Neural cell (in vitro differentiated cells): Measurements from ENCODE around the gene FMNL1. TPM values are rescaled to one million over a fixed set of nuclear protein-coding genes. Genes with fewer than 3 reads are reported as not detected.
A peak's percentile ranks its signal among the peaks of the same experiment; 100 is the strongest.

Experiments
- H2AFZ ChIP-seq: fragments of 200-600, 300-800 bp; sonication (generic), shearing (Covaris generic); 2 replicates; pipeline ENCODE4 v1.6.0; 2014; ENCODE audit warnings: low read depth, mild to moderate bottlenecking, antibody characterized with exemption, low read length, moderate library complexity
- H3F3A ChIP-seq: fragments of 200-600 bp; shearing (Covaris generic); 2 replicates; pipeline ENCODE4 v1.6.1; 2016; ENCODE audit warnings: mild to moderate bottlenecking, moderate library complexity, mixed read lengths, antibody characterized with exemption, low read length; ENCODE audit not compliant: insufficient read depth, poor library complexity, severe bottlenecking
- H3K27ac ChIP-seq: fragments of 200-600, 300-800 bp; sonication (generic), shearing (Covaris generic); 2 replicates; pipeline ENCODE4 v1.5.1; 2014; ENCODE audit warnings: mild to moderate bottlenecking, low read length, moderate library complexity
- H3K27me3 ChIP-seq: fragments of 300-800, 200-600 bp; sonication (generic), shearing (Covaris generic); 2 replicates; pipeline ENCODE4 v1.6.0; 2014; ENCODE audit warnings: mild to moderate bottlenecking, low read depth, low read length, moderate library complexity; ENCODE audit not compliant: insufficient read depth
- H3K36me3 ChIP-seq: fragments of 300-800, 200-600 bp; sonication (generic), shearing (Covaris generic); 2 replicates; pipeline ENCODE4 v1.5.1; 2014; ENCODE audit warnings: mild to moderate bottlenecking, antibody characterized with exemption, low read length, moderate library complexity; ENCODE audit not compliant: insufficient read depth
- H3K4me2 ChIP-seq: fragments of 300-800, 200-600 bp; sonication (generic), shearing (Covaris generic); 2 replicates; pipeline ENCODE4 v1.6.0; 2014; ENCODE audit warnings: mild to moderate bottlenecking, low read length
- H3K4me3 ChIP-seq: fragments of 300-800, 200-600 bp; sonication (generic), shearing (Covaris generic); 2 replicates; pipeline ENCODE4 v1.5.1; 2014; ENCODE audit warnings: mild to moderate bottlenecking, low read length, moderate library complexity
- H3K79me2 ChIP-seq: fragments of 200-600 bp; shearing (Covaris generic); replicated peaks from 2 replicates; pipeline ENCODE4 v1.6.0; 2014; ENCODE audit warnings: mild to moderate bottlenecking, low read length, moderate library complexity; ENCODE audit not compliant: insufficient read depth
- H3K9ac ChIP-seq: fragments of 300-800, 200-600 bp; sonication (generic), shearing (Covaris generic); 2 replicates; pipeline ENCODE4 v1.6.1; 2016; ENCODE audit warnings: mild to moderate bottlenecking, low read length, mixed read lengths
- H3K9me2 ChIP-seq: fragments of 200-600 bp; shearing (Covaris generic); 2 replicates; pipeline ENCODE4 v1.6.1; 2016; ENCODE audit warnings: mild to moderate bottlenecking, low read length, mixed read lengths; ENCODE audit not compliant: insufficient read depth
- H3K9me3 ChIP-seq: fragments of 200-600, 300-800 bp; sonication (generic), shearing (Covaris generic); 2 replicates; pipeline ENCODE4 v1.6.1; 2016; ENCODE audit warnings: mild to moderate bottlenecking, mixed run types, low read length, moderate library complexity, mixed read lengths
- H4K20me1 ChIP-seq: fragments of 200-600 bp; shearing (Covaris generic); 2 replicates; pipeline ENCODE4 v1.6.1; 2016; ENCODE audit warnings: mild to moderate bottlenecking, mixed run types; ENCODE audit not compliant: insufficient read depth
- CTCF ChIP-seq: fragments of 450-650 bp; IDR thresholded peaks from 2 replicates; pipeline ENCODE4 v1.5.1; 2014; ENCODE audit warnings: antibody characterized with exemption, mild to moderate bottlenecking, moderate library complexity; ENCODE audit not compliant: poor library complexity, severe bottlenecking
- EP300 ChIP-seq: fragments of 450-650 bp; conservative IDR thresholded peaks from 2 replicates; pipeline ENCODE4 v1.6.1; 2014; ENCODE audit warnings: antibody characterized with exemption, mild to moderate bottlenecking, moderate library complexity; ENCODE audit not compliant: poor library complexity, severe bottlenecking
- EZH2 ChIP-seq: fragments of 200-600, 300-800 bp; shearing (Covaris generic), sonication (generic); IDR thresholded peaks from 2 replicates; pipeline ENCODE4 v1.6.1; 2014; ENCODE audit warnings: antibody characterized with exemption, low read length, borderline replicate concordance, mild to moderate bottlenecking; ENCODE audit not compliant: insufficient read depth, poor library complexity, severe bottlenecking
- MXI1 ChIP-seq: fragments of 450-650 bp; conservative IDR thresholded peaks from 2 replicates; pipeline ENCODE4 v1.6.1; 2014; ENCODE audit warnings: antibody characterized with exemption, mild to moderate bottlenecking; ENCODE audit not compliant: poor library complexity, severe bottlenecking
- POLR2AphosphoS5 ChIP-seq: IDR thresholded peaks from 2 replicates; pipeline ENCODE4 v1.6.1; 2012
- RAD21 ChIP-seq: fragments of 450-650 bp; conservative IDR thresholded peaks from 2 replicates; pipeline ENCODE4 v1.6.1; 2014; ENCODE audit warnings: antibody characterized with exemption, mild to moderate bottlenecking, moderate library complexity
- SMC3 ChIP-seq: fragments of 450-650 bp; conservative IDR thresholded peaks from 2 replicates; pipeline ENCODE4 v1.6.1; 2014; ENCODE audit warnings: antibody characterized with exemption, mild to moderate bottlenecking, moderate library complexity; ENCODE audit not compliant: poor library complexity
- TAF1 ChIP-seq: IDR thresholded peaks from 2 replicates; pipeline ENCODE4 v1.6.1; 2012; ENCODE audit warnings: low read depth
- polyA minus RNA-seq: library from RNA; depleted of rRNA, polyadenylated mRNA; stranded (reverse); fragments of >200 nt; gene quantifications from 2 replicates; pipeline ENCODE4 v1.2.3, GENCODE V29; 2014
- polyA plus RNA-seq: library from polyadenylated mRNA; depleted of rRNA; stranded (reverse); fragments of >200 nt; gene quantifications from 2 replicates; pipeline ENCODE4 v1.2.3, GENCODE V29; 2014
- TF ChIP-seq, protein P1 (sequence below): IDR thresholded peaks from 2 replicates; pipeline ENCODE4 v1.6.1; 2012; ENCODE audit warnings: borderline replicate concordance

Gene FMNL1, protein sequence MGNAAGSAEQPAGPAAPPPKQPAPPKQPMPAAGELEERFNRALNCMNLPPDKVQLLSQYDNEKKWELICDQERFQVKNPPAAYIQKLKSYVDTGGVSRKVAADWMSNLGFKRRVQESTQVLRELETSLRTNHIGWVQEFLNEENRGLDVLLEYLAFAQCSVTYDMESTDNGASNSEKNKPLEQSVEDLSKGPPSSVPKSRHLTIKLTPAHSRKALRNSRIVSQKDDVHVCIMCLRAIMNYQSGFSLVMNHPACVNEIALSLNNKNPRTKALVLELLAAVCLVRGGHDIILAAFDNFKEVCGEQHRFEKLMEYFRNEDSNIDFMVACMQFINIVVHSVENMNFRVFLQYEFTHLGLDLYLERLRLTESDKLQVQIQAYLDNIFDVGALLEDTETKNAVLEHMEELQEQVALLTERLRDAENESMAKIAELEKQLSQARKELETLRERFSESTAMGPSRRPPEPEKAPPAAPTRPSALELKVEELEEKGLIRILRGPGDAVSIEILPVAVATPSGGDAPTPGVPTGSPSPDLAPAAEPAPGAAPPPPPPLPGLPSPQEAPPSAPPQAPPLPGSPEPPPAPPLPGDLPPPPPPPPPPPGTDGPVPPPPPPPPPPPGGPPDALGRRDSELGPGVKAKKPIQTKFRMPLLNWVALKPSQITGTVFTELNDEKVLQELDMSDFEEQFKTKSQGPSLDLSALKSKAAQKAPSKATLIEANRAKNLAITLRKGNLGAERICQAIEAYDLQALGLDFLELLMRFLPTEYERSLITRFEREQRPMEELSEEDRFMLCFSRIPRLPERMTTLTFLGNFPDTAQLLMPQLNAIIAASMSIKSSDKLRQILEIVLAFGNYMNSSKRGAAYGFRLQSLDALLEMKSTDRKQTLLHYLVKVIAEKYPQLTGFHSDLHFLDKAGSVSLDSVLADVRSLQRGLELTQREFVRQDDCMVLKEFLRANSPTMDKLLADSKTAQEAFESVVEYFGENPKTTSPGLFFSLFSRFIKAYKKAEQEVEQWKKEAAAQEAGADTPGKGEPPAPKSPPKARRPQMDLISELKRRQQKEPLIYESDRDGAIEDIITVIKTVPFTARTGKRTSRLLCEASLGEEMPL
- polyA plus RNA-seq (3.8 and 5.6 TPM in 2 replicates), polyA minus RNA-seq (5.8 and 6.6 TPM in 2 replicates)

DNA sequence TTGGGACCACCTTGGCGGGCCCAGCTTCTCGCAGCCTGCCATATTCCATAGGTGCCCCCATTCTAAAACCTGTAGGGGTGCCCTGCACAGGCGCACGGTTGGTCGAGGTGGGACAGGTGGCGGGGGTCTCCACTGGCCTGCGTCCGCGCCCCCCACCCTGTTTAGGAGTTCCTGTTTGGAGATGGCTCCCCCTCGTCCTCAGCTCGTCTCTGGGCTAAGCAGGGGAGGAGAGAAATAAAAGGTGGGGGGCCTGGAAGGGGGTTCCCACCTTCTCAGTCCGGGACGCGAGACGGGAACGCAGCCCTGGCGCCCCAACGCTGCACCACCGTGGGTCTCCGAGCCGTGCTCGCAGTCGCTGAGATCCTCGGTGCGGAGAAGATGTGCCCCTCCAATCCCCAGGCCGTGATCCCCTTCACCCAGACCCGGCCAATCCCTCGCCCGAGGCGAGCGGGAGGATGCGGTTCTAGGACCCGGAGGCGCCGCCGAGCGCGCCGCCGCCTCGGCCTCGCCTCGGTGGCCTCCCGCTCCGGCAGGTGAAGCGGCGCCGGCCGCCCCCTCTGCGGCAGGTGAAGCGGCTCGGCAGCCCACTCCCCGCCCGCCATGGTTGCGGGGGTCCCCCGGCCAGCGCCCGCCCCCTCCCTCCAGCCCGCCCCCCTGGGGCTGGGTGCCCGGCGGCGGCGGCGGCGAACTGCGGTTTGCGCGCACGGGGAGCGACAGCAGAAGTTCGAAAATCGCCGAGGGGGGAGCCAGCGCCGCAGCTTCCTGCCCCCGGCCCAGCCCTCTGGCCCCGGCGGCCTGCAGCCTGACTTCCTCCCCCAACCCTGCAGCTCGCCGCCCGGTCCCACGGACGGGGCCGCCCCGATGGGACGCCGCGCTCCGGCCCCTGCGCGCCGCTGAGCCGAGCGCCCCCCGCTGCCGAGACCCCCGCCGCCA, at the start of gene FMNL1:
Gene FMNL1 (plus strand): TSS at position 805 of the 933 bp plus-strand sequence. CDS start 240 bp downstream, outside the sequence.
- Histone ChIP-seq H3K27me3 (peaks cover 42% of the 10 kb centered on the region), H3K9ac (peak within 1 kb of the TSS; percentile 68), H3F3A (no peaks in the 10 kb centered on the region), H3K27ac (no peak within 1 kb of the TSS), H3K36me3 (no peaks in the 10 kb centered on the region), H3K4me2 (peak within 1 kb of the TSS; percentile 65), H4K20me1 (no peaks in the 10 kb centered on the region), H2AFZ (peak within 1 kb of the TSS; percentile 76), H3K4me3 (peak within 1 kb of the TSS; percentile 83), H3K9me2 (no peaks in the 10 kb centered on the region), H3K9me3 (no peaks in the 10 kb centered on the region), H3K79me2 (no peaks in the 10 kb centered on the region)
- TF ChIP-seq SMC3 (no peak), EZH2 (no peak), POLR2AphosphoS5 (no peak), TAF1 (peak; percentile 19), MXI1 (peak; percentile 32), CTCF (no peak), EP300 (no peak), RAD21 (peak; percentile 34)
- TF ChIP-seq, protein P1, sequence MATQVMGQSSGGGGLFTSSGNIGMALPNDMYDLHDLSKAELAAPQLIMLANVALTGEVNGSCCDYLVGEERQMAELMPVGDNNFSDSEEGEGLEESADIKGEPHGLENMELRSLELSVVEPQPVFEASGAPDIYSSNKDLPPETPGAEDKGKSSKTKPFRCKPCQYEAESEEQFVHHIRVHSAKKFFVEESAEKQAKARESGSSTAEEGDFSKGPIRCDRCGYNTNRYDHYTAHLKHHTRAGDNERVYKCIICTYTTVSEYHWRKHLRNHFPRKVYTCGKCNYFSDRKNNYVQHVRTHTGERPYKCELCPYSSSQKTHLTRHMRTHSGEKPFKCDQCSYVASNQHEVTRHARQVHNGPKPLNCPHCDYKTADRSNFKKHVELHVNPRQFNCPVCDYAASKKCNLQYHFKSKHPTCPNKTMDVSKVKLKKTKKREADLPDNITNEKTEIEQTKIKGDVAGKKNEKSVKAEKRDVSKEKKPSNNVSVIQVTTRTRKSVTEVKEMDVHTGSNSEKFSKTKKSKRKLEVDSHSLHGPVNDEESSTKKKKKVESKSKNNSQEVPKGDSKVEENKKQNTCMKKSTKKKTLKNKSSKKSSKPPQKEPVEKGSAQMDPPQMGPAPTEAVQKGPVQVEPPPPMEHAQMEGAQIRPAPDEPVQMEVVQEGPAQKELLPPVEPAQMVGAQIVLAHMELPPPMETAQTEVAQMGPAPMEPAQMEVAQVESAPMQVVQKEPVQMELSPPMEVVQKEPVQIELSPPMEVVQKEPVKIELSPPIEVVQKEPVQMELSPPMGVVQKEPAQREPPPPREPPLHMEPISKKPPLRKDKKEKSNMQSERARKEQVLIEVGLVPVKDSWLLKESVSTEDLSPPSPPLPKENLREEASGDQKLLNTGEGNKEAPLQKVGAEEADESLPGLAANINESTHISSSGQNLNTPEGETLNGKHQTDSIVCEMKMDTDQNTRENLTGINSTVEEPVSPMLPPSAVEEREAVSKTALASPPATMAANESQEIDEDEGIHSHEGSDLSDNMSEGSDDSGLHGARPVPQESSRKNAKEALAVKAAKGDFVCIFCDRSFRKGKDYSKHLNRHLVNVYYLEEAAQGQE = no peak
